Adipocyte (in vitro differentiated cells): Measurements from ENCODE around the gene PRKCI.
A peak's percentile ranks its signal among the peaks of the same experiment; 100 is the strongest.

ENCODE experiments used
- DNase-seq: peaks from one replicate; pipeline ENCODE4 v3.0.0-alpha.2; 2015; ENCODE audit warnings: low read depth
- H3K27me3 ChIP-seq: replicated peaks from 2 replicates; pipeline ENCODE4 v1.7.0; 2013; ENCODE audit warnings: mild to moderate bottlenecking, low read length, moderate library complexity; ENCODE audit not compliant: control insufficient read depth, insufficient read depth
- H3K36me3 ChIP-seq: 2 replicates; pipeline ENCODE4 v1.7.0; 2013; ENCODE audit warnings: low read length, mild to moderate bottlenecking, moderate library complexity; ENCODE audit not compliant: control insufficient read depth, insufficient read depth, severe bottlenecking
- H3K4me1 ChIP-seq: 2 replicates; pipeline ENCODE4 v1.7.0; 2013; ENCODE audit warnings: mild to moderate bottlenecking, low read length, moderate library complexity; ENCODE audit not compliant: control insufficient read depth, insufficient read depth
- H3K4me3 ChIP-seq: 2 replicates; pipeline ENCODE4 v1.7.0; 2013; ENCODE audit warnings: mild to moderate bottlenecking, low read length, moderate library complexity
- H3K9ac ChIP-seq: 2 replicates; pipeline ENCODE4 v1.7.0; 2013; ENCODE audit warnings: mild to moderate bottlenecking, low read length, moderate library complexity
- H3K9me3 ChIP-seq: 2 replicates; pipeline ENCODE4 v1.7.0; 2013; ENCODE audit warnings: mild to moderate bottlenecking, low read length, moderate library complexity; ENCODE audit not compliant: control insufficient read depth

PRKCI gene

DNA sequence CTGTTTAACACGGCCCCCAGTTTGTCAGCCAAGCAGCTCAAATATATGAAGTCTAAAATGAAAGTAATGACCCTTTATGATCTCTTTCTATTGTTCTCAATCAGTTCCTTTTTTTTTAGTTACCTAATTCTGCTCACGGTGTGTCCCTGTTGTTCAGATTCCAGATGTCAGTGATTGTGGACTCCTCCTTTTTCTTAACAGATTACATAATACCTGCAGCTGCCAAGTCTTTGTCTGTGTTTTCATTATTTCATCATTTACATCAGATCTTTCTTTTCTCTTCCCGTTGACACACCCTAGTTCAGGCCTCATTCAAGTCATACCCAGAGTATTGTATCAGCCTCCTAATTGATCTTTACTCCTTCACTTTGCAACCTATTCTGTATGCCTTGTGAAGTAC, 79.2 kb downstream of the PRKCI start:
- no peaks in the 10 kb centered on the region for H3K9me3 ChIP-seq
- no peak overlapping the region for H3K4me3 ChIP-seq
- peaks cover 11% of the 10 kb centered on the region for H3K4me1 ChIP-seq
- no peaks in the 10 kb centered on the region for H3K27me3 ChIP-seq
- H3K9ac ChIP-seq = no peak overlapping the region
- DNase-seq = peak; percentile 54
- H3K36me3 ChIP-seq = peaks cover 22% of the 10 kb centered on the region

DNA sequence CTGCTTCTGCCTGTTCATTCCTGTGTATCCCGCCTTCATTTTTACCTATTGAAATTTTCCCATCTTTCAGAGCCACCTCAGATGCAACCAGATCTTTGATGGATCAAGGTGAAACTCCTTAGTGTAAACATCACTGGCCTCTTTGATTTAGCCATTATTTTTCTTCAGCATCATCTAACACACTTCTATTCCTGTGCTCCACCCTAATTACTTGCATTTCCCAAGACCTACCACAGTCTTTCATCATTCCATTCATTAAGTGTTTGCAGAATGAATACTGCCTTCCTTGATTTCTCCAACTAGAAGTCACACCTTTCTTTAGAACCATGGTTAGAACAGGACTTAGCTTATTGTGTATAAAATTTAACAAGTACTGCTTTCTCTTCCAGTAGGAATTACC, 79.8 kb downstream of the PRKCI start:
- H3K36me3 ChIP-seq = peaks cover 19% of the 10 kb centered on the region
- H3K9ac ChIP-seq = no peak overlapping the region
- H3K27me3 ChIP-seq = no peaks in the 10 kb centered on the region
- H3K4me1 ChIP-seq = peaks cover 11% of the 10 kb centered on the region
- H3K4me3 ChIP-seq = no peak overlapping the region
- DNase-seq = no peak
- no peaks in the 10 kb centered on the region for H3K9me3 ChIP-seq

DNA sequence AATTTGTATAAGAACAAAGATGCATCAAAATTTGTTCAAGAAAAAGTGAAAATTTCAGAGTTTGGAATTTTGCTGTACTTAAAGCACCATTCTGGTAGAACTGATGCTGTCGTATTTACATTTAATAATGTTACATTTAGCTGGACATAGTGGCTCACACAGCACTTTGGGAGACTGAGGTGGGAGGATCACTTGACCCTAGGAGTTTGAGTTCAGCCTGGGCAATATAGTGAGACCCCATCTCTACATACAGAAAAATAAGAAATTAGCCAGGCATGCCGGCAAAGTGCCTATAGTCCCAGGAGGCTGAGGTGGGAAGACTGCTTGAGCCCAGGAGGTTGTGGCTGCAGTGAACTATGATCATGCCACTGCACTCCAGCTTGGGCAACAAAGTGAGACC, 83.8 kb downstream of the PRKCI start:
- H3K36me3 ChIP-seq = peaks cover 10% of the 10 kb centered on the region
- DNase-seq = no peak
- no peak overlapping the region for H3K9ac ChIP-seq
- no peaks in the 10 kb centered on the region for H3K27me3 ChIP-seq
- H3K9me3 ChIP-seq = no peaks in the 10 kb centered on the region
- H3K4me1 ChIP-seq = peaks cover 8% of the 10 kb centered on the region
- H3K4me3 ChIP-seq = no peak overlapping the region

DNA sequence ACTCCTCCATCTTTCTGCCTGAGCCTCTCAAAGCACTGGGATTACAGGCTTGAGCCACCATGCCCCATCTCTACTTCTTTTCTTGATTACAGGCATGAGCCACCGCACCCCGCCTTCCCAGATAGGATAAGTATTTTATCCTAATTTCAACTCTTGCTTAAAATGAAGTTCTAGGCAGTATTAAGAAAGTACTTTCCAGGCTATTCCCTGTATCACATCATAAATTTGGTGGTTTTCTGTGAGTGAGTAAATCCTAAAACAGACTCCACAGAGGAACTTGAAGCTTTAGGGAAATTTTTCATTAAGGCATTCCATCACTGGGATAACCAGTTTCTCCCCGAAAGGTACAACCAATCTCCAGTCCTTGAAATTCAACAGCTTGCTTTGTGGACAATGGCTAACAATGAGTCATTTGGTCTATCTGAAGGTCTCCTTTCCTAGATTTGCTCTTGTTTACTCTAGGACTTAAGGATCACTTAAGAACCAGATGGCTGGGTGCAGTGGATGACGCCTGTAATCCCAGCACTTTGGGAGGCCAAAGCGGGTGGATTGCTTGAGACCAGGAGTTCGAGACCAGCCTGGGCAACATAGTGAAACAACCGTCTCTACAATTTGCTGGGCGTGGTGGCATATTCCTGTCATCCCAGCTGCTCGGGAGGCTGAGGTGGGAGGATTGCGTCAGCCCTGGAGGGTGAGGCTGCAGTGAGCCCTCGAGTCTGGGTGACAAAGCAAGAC, 85.6 kb downstream of the PRKCI start:
- Histone ChIP-seq H3K4me1 (no peaks in the 10 kb centered on the region), H3K9ac (no peak overlapping the region), H3K27me3 (no peaks in the 10 kb centered on the region), H3K36me3 (peaks cover 10% of the 10 kb centered on the region), H3K9me3 (no peaks in the 10 kb centered on the region), H3K4me3 (no peak overlapping the region)
- DNase-seq = peak; percentile 20

DNA sequence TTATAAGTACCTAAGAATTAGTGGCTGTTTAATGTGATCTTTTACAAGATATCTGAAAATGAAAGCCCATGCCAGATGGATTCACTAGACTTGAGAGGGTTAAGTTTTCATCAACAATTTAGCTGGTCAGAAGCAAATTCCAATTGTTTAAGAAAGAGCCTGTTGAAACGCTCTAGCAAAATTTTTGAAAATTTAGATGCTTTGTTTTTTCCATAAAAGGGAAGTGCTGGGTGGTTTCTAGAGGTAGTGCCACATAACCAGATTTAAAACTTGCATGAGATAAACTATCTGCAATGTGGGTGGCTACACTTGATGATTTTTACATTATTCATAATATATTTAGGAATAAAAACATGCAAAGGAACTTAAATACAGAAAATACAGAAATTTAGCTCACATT, 86.8 kb downstream of the PRKCI start:
- H3K9me3 ChIP-seq = no peaks in the 10 kb centered on the region
- H3K27me3 ChIP-seq = no peaks in the 10 kb centered on the region
- H3K9ac ChIP-seq = peak overlapping the region; percentile 29
- DNase-seq = peak; percentile 52
- peaks cover 10% of the 10 kb centered on the region for H3K36me3 ChIP-seq
- no peaks in the 10 kb centered on the region for H3K4me1 ChIP-seq
- H3K4me3 ChIP-seq = no peak overlapping the region

DNA sequence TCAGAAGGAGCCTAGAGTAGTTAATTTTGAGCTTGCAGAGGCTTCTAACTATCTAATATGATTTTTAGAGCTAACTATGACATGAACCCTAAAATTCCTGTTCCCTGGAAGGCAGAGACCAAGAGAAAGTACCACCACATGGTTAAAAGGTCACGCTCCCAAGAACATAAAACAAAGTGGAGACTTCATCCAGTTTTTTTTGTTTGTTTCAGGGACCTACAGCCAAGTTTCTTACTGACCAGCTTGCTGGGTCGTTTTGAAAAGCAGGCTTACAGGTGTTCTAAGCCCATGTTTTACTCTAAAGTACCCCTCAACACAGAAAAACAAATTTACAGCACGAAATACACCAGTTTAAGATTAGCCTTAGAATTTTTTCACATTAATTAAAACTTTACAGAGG, 95.7 kb downstream of the PRKCI start:
- DNase-seq = no peak
- peaks cover 5% of the 10 kb centered on the region for H3K4me1 ChIP-seq
- H3K9ac ChIP-seq = no peak overlapping the region
- no peaks in the 10 kb centered on the region for H3K27me3 ChIP-seq
- no peaks in the 10 kb centered on the region for H3K36me3 ChIP-seq
- H3K9me3 ChIP-seq = no peaks in the 10 kb centered on the region
- H3K4me3 ChIP-seq = no peak overlapping the region

DNA sequence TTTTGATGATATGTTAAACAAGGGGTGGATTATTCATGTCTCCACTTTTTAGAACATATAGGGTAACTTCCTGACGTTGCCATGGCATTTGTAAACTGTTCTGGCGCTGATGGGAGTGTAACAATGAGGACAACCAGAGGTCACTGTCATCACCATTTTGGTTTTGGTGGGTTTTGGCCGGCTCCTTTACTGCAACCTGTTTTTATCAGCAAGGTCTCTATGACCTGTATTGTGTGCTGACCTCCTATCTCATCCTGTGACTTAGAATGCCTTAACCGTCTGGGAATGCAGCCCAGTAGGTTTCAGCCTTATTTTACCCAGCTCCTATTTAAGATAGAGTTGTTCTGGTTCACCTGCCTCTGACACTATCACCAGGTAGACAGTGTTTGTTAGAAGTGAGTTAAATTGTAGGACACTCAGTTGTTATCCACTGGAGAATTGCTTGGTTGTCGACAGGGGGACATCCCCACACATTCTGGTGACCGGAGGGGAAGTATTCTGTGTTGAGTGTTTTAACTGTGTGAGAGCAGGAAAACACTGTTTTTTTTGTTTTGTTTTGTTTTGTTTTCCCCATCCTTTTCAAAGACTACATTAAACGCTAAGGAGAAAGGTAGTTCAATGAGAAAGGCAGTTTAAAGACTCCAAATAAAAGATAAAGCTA, 98.4 kb downstream of the PRKCI start:
- H3K4me1 ChIP-seq = peaks cover 5% of the 10 kb centered on the region
- DNase-seq = no peak
- H3K9ac ChIP-seq = no peak overlapping the region
- H3K27me3 ChIP-seq = no peaks in the 10 kb centered on the region
- no peaks in the 10 kb centered on the region for H3K9me3 ChIP-seq
- H3K36me3 ChIP-seq = no peaks in the 10 kb centered on the region
- no peak overlapping the region for H3K4me3 ChIP-seq

DNA sequence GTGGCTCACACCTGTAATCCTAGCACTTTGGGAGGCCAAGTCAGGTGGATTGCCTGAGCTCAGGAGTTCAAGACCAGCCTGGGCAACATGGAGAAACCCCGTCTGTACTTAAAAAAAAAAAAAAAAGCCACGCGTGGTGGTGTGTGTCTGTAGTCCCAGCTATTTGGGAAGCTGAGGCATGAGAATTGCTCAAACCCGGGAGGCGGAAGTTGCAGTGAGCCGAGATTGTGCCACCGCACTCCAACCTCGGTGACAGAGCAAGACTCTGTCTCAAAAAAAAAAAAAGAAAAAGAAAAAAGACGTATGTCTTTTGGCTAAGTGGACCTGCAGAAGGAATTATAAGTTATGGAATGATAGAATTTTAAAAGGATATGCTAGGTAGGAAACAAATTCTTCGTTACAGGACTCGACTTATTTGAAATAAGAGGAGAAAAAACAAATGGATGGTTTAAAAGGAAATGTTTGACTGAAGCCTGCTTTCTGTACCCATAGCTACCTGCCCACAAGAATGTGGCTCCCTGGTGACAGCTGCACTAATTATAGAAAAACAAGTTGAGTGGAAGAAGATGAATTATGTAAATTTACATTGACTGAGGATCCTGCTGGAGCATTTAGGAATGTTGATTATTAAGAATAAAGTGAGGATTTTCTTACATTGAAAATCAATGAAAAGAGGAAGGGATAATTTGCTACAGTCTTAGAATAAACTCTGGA, 99.3 kb downstream of the PRKCI start:
- H3K4me1 ChIP-seq = peaks cover 5% of the 10 kb centered on the region
- H3K36me3 ChIP-seq = no peaks in the 10 kb centered on the region
- H3K9ac ChIP-seq = no peak overlapping the region
- no peak overlapping the region for H3K4me3 ChIP-seq
- no peaks in the 10 kb centered on the region for H3K9me3 ChIP-seq
- no peaks in the 10 kb centered on the region for H3K27me3 ChIP-seq
- DNase-seq = no peak

DNA sequence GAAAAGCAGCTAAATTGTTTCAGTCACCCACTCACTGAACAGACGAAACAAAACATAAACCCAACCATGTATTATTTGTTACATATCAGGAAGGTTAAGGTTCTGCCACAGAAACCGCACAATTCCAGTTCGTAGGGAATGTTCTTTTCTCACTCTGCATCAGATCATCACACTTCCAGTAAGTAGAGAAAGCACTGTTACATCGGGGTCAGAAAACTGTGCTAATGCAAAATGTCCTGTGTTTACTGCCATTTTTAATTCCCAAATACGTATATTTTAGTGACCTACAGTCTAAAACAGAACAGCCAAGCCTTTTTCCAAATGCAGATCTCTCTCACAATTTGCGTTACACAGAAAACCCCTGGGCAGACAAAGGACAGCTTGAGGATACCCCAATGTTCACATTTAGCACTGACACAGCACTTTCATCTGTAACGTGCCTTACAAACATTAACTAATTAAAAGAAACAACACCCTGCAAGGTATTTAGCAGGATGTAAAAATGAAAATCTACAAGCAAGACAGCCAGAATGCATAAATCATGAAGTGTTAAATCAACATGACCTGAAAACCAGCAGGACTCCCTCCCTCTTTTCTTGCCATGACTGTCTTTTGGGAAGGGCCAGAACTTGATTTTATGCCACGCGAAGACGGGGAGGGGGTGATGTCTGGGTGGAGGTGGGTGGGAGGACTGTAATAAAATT, 100.5 kb downstream of the PRKCI start:
- Histone ChIP-seq H3K9ac (no peak overlapping the region), H3K27me3 (no peaks in the 10 kb centered on the region), H3K4me3 (no peak overlapping the region), H3K9me3 (no peaks in the 10 kb centered on the region), H3K36me3 (no peaks in the 10 kb centered on the region), H3K4me1 (no peaks in the 10 kb centered on the region)
- no peak for DNase-seq

DNA sequence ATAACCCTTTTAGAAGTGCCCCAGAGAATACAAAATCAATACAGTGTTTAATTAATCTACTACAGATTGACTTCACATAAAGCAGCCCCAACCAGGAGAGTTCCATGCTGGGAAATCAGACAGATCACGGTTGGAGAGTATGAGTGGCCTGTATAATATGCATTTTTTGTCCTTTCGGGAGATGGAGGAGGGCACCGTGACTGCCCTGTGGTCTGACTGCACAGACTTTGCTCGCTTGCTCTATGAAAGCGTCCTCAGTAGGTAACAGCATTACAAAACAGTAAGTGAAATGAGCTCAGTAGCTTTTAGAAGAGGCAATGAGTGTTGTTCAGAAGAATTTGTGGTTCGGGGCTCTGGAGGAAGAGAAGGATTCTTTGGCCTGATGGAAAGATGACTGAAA, 101.1 kb downstream of the PRKCI start:
- Histone ChIP-seq H3K9ac (no peak overlapping the region), H3K9me3 (no peaks in the 10 kb centered on the region), H3K36me3 (no peaks in the 10 kb centered on the region), H3K27me3 (no peaks in the 10 kb centered on the region), H3K4me1 (no peaks in the 10 kb centered on the region), H3K4me3 (no peak overlapping the region)
- no peak for DNase-seq

DNA sequence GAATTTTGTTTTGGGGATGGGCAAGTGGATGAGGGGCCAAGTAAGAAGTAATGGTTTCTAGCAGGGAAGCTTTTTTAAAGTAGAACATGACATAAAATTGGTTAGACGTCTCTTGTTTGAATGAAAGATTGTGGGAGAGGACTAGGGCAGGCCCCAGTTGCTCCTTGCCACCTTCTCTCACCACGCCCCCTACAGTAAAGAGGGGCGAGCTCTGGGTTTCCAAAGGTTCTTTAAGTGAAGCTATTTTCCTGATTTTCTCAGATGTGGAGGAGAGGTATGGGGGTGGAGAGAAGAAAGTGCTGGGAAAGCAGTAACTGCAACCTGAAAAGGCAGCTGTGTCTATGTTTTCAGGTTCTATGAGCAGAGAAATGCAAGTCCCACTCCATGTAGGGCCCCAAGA, 102.7 kb downstream of the PRKCI start:
- no peak overlapping the region for H3K9ac ChIP-seq
- no peak overlapping the region for H3K4me3 ChIP-seq
- DNase-seq = no peak
- no peaks in the 10 kb centered on the region for H3K9me3 ChIP-seq
- H3K36me3 ChIP-seq = no peaks in the 10 kb centered on the region
- no peaks in the 10 kb centered on the region for H3K4me1 ChIP-seq
- no peaks in the 10 kb centered on the region for H3K27me3 ChIP-seq
